ENCODE results near the gene LAD1. TPM values are rescaled to one million over a fixed set of nuclear protein-coding genes. Genes with fewer than 3 reads are reported as not detected.

LAD1 gene
- total and polyA plus RNA-seq, 2 donors (not counting 1 experiment from before 2014, with no cell fraction given), result 0.10 TPM; not detected in 1

GRCh38 chr1:201375169-201375568 is 24.0 kb downstream of the LAD1 start:
- ATAC-seq (ENCODE audit: low read depth), result no peak
- H3K27ac ChIP-seq (ENCODE audit: low read length in 2 of 2), result no peak overlapping the region
- ChIA-PET CTCF (interaction anchor here (0.6 kb wide), 1 partner anchor 76 kb away, joined by 3 read pairs; no protein-coding TSS in a partner anchor), POLR2A (no interaction called here)
- Mint-ChIP-seq H3K27ac (no peak overlapping the region), H3K27me3 (peaks cover 31% of the 10 kb centered on the region), H3K4me3 (no peak overlapping the region), H3K9me3 (ENCODE audit: insufficient read depth) (no peaks in the 10 kb centered on the region), H3K4me1 (no peaks in the 10 kb centered on the region)
- H3K79me2 ChIP-seq (ENCODE audit: control insufficient read depth, insufficient read depth, low read length), result no peaks in the 10 kb centered on the region
- 80% methylated on average over 1 of the region's 4 CpGs for WGBS (ENCODE audit: insufficient coverage)
- H4K20me1 ChIP-seq (ENCODE audit: control insufficient read depth, insufficient read depth, low read length, poor library complexity, severe bottlenecking), result no peaks in the 10 kb centered on the region
- no peak overlapping the region for H2AFZ ChIP-seq (ENCODE audit: insufficient read depth, low read depth, low read length, poor library complexity, severe bottlenecking)
- no peaks in the 10 kb centered on the region for H3K9me3 ChIP-seq (ENCODE audit: control extremely low read depth in 1 of 3, control insufficient read depth in 2 of 3, insufficient read depth in 1 of 3, low read length in 2 of 3)
- DNase-seq, result no peak
- no peaks in the 10 kb centered on the region for H3K4me1 ChIP-seq (ENCODE audit: control insufficient read depth in 2 of 2, insufficient read depth in 2 of 2, low read length in 2 of 2)
- H3K4me2 ChIP-seq (replicated peaks; ENCODE audit: low read depth, low read length, poor library complexity, severe bottlenecking), result no peak overlapping the region
- intact Hi-C loops (cut with micrococcal nuclease), result no loop called here
- TF ChIP-seq, protein P1, sequence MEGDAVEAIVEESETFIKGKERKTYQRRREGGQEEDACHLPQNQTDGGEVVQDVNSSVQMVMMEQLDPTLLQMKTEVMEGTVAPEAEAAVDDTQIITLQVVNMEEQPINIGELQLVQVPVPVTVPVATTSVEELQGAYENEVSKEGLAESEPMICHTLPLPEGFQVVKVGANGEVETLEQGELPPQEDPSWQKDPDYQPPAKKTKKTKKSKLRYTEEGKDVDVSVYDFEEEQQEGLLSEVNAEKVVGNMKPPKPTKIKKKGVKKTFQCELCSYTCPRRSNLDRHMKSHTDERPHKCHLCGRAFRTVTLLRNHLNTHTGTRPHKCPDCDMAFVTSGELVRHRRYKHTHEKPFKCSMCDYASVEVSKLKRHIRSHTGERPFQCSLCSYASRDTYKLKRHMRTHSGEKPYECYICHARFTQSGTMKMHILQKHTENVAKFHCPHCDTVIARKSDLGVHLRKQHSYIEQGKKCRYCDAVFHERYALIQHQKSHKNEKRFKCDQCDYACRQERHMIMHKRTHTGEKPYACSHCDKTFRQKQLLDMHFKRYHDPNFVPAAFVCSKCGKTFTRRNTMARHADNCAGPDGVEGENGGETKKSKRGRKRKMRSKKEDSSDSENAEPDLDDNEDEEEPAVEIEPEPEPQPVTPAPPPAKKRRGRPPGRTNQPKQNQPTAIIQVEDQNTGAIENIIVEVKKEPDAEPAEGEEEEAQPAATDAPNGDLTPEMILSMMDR (IDR thresholded peaks at IDR 0.05), result no peak
- no peak for TF ChIP-seq EZH2 (IDR thresholded peaks at IDR 0.05; ENCODE audit: borderline replicate concordance, insufficient read depth, low read depth, low read length, poor library complexity, severe bottlenecking)
- H3K27me3 ChIP-seq (replicated peaks in 1 of 4; ENCODE audit: control extremely low read depth in 1 of 4, control insufficient read depth in 3 of 4, insufficient read depth in 4 of 4, low read length in 3 of 4), result peaks cover 0 to 2% (median 0%) of the 10 kb centered on the region in 4 experiments
- no peak overlapping the region for H3K4me3 ChIP-seq (ENCODE audit: control extremely low read depth in 1 of 5, extremely low read depth in 1 of 5, insufficient read depth in 1 of 5, low read depth in 2 of 5, low read length in 4 of 5)
- H3K36me3 ChIP-seq (replicated peaks in 1 of 2; ENCODE audit: control extremely low read depth in 1 of 2, control insufficient read depth in 1 of 2, extremely low read depth in 1 of 2, insufficient read depth in 2 of 2, low read length in 1 of 2), result no peaks in the 10 kb centered on the region
- no peak overlapping the region for H3K9ac ChIP-seq (ENCODE audit: low read length)

DNA sequence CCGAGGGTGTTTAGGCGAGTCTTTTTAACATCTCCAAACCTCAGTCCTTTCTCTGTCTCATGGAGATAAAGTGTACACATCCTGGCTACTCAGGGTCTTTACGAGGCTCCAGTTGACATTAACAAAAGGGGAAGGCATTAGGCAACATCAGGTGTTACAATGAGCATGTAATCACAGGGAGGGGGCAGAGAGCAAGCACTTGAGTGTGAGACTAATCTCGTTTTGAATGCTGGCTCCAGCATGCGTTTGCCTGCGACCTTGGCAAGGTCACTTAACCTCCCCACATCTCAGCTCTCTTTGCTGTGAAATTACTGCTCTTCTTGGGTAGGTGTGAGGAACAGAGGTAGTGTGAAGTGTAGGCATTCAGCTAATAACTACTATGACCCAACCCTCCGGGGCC is 24.8 kb downstream of the LAD1 start:
- CTCF ChIA-PET, result no interaction called here
- Histone ChIP-seq H3K9ac (ENCODE audit: low read length) (no peak overlapping the region), H3K4me2 (replicated peaks; ENCODE audit: low read depth, low read length, poor library complexity, severe bottlenecking) (no peak overlapping the region), H3K9me3 (ENCODE audit: control extremely low read depth in 1 of 3, control insufficient read depth in 2 of 3, insufficient read depth in 1 of 3, low read length in 2 of 3) (no peaks in the 10 kb centered on the region), H3K27ac (ENCODE audit: low read length in 2 of 2) (no peak overlapping the region), H3K4me1 (ENCODE audit: control insufficient read depth in 2 of 2, insufficient read depth in 2 of 2, low read length in 2 of 2) (no peaks in the 10 kb centered on the region), H2AFZ (ENCODE audit: insufficient read depth, low read depth, low read length, poor library complexity, severe bottlenecking) (no peak overlapping the region), H3K27me3 (replicated peaks in 1 of 4; ENCODE audit: control extremely low read depth in 1 of 4, control insufficient read depth in 3 of 4, insufficient read depth in 4 of 4, low read length in 3 of 4) (peaks cover 0 to 2% (median 0%) of the 10 kb centered on the region in 4 experiments), H3K4me3 (ENCODE audit: control extremely low read depth in 1 of 5, extremely low read depth in 1 of 5, insufficient read depth in 1 of 5, low read depth in 2 of 5, low read length in 4 of 5) (no peak overlapping the region), H4K20me1 (ENCODE audit: control insufficient read depth, insufficient read depth, low read length, poor library complexity, severe bottlenecking) (no peaks in the 10 kb centered on the region), H3K79me2 (ENCODE audit: control insufficient read depth, insufficient read depth, low read length) (no peaks in the 10 kb centered on the region), H3K36me3 (replicated peaks in 1 of 2; ENCODE audit: control extremely low read depth in 1 of 2, control insufficient read depth in 1 of 2, extremely low read depth in 1 of 2, insufficient read depth in 2 of 2, low read length in 1 of 2) (no peaks in the 10 kb centered on the region)
- DNase-seq (no peak), ATAC-seq (ENCODE audit: low read depth) (no peak)
- TF ChIP-seq EZH2 (IDR thresholded peaks at IDR 0.05; ENCODE audit: borderline replicate concordance, insufficient read depth, low read depth, low read length, poor library complexity, severe bottlenecking), result no peak
- TF ChIP-seq, protein P1 (IDR thresholded peaks at IDR 0.05), result no peak
- Mint-ChIP-seq H3K4me3 (no peak overlapping the region), H3K9me3 (ENCODE audit: insufficient read depth) (no peaks in the 10 kb centered on the region), H3K4me1 (no peaks in the 10 kb centered on the region), H3K27ac (no peak overlapping the region), H3K27me3 (peaks cover 31% of the 10 kb centered on the region)
- WGBS (ENCODE audit: insufficient coverage), result 47% methylated on average over 2 of the region's 7 CpGs
- POLR2A ChIA-PET, result no interaction called here
- intact Hi-C loops (cut with micrococcal nuclease), result no loop called here

Data from B cell (primary cell).